Parathyroid adenoma (tissue), 2 donors: Measurements from ENCODE around the gene IL1RL2.

Source experiments
- H2AFZ ChIP-seq: fragments of 300-600 bp; sonication (generic); one replicate; pipeline ENCODE4 v1.7.0; 2017; ENCODE audit warnings: antibody characterized with exemption, mild to moderate bottlenecking
- H3K27ac ChIP-seq: fragments of 300-600 bp; sonication (generic); one replicate; pipeline ENCODE4 v1.7.0; 2017
- H3K27me3 ChIP-seq: fragments of 300-600 bp; sonication (generic); one replicate; pipeline ENCODE4 v1.7.0; 2017; ENCODE audit warnings: low read length; ENCODE audit not compliant: control insufficient read depth, insufficient read depth
- H3K36me3 ChIP-seq: fragments of 300-600 bp; sonication (generic); one replicate; pipeline ENCODE4 v1.7.0; 2017; ENCODE audit warnings: low read length; ENCODE audit not compliant: control insufficient read depth, insufficient read depth
- H3K4me1 ChIP-seq: fragments of 300-600 bp; sonication (generic); one replicate; pipeline ENCODE4 v1.7.0; 2017; ENCODE audit warnings: control low read depth
- H3K4me2 ChIP-seq: fragments of 300-600 bp; sonication (generic); one replicate; pipeline ENCODE4 v1.7.0; 2017; ENCODE audit warnings: low read length
- H3K4me3 ChIP-seq: fragments of 300-600 bp; sonication (generic); one replicate; pipeline ENCODE4 v1.7.0; 2017; ENCODE audit warnings: low read depth, low read length
- H3K79me2 ChIP-seq: fragments of 300-600 bp; sonication (generic); one replicate; pipeline ENCODE4 v1.7.0; 2017; ENCODE audit warnings: control low read depth
- H3K9ac ChIP-seq: fragments of 300-600 bp; sonication (generic); one replicate; pipeline ENCODE4 v1.7.0; 2017; ENCODE audit warnings: mild to moderate bottlenecking
- H3K9me3 ChIP-seq: fragments of 300-600 bp; sonication (generic); one replicate; pipeline ENCODE4 v1.7.0; 2017; ENCODE audit warnings: low read length; ENCODE audit not compliant: control insufficient read depth
- TF ChIP-seq, protein P1 (sequence below): fragments of 300-600 bp; sonication (generic); IDR thresholded peaks from one replicate; pipeline ENCODE4 v1.7.0; 2017; ENCODE audit warnings: antibody characterized with exemption, mild to moderate bottlenecking
- donor health status: primary hyperparathyroidism.

Gene IL1RL2

DNA sequence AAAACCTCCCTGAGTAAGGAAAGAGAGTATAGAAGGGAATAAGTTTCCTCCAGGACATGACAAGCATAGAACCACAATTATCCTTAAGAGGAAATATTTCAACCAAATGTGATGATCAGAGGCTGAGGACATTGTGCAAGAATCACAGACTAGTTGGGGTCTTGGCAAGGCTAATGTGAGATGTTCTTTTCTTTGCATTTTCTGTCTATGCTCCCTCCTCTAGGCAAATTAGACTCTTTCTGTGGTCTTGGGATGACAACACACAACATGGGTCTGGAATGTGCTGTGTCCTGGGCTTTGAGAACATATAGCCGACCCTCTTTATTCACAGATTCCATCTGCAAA lies 92.5 kb downstream of the IL1RL2 start:
- Histone ChIP-seq H2AFZ (no peak overlapping the region), H3K79me2 (no peaks in the 10 kb centered on the region), H3K4me1 (no peaks in the 10 kb centered on the region), H3K4me2 (no peak overlapping the region), H3K27ac (no peak overlapping the region), H3K27me3 (no peaks in the 10 kb centered on the region), H3K9ac (no peak overlapping the region), H3K36me3 (no peaks in the 10 kb centered on the region), H3K9me3 (no peaks in the 10 kb centered on the region), H3K4me3 (no peak overlapping the region)
- TF ChIP-seq, protein P1, sequence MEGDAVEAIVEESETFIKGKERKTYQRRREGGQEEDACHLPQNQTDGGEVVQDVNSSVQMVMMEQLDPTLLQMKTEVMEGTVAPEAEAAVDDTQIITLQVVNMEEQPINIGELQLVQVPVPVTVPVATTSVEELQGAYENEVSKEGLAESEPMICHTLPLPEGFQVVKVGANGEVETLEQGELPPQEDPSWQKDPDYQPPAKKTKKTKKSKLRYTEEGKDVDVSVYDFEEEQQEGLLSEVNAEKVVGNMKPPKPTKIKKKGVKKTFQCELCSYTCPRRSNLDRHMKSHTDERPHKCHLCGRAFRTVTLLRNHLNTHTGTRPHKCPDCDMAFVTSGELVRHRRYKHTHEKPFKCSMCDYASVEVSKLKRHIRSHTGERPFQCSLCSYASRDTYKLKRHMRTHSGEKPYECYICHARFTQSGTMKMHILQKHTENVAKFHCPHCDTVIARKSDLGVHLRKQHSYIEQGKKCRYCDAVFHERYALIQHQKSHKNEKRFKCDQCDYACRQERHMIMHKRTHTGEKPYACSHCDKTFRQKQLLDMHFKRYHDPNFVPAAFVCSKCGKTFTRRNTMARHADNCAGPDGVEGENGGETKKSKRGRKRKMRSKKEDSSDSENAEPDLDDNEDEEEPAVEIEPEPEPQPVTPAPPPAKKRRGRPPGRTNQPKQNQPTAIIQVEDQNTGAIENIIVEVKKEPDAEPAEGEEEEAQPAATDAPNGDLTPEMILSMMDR = no peak

DNA sequence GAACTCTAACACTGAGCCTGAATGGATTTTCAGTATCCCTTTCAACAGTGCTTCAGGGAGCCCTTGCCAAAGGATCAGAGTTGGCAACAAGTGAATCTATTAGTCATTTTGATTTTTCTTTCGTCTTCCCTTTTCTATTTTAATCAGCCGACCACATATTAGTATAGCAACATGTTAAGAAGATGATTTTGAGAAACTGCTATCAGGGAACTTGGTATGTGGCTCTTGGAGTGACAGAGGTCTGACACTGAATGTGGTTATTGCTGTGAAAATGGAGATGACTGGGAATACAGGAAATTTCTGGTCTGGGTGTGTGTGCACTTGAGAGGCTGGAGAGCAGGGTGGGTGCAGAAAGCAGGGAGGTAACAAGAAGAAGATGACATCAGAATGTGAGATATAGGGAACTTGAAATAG lies 95.9 kb downstream of the IL1RL2 start:
- Histone ChIP-seq H3K79me2 (no peaks in the 10 kb centered on the region), H3K27me3 (no peaks in the 10 kb centered on the region), H3K4me2 (no peak overlapping the region), H3K9ac (no peak overlapping the region), H3K4me1 (no peaks in the 10 kb centered on the region), H2AFZ (no peak overlapping the region), H3K9me3 (no peaks in the 10 kb centered on the region), H3K36me3 (no peaks in the 10 kb centered on the region), H3K27ac (no peak overlapping the region), H3K4me3 (no peak overlapping the region)
- TF ChIP-seq, protein P1 = no peak

DNA sequence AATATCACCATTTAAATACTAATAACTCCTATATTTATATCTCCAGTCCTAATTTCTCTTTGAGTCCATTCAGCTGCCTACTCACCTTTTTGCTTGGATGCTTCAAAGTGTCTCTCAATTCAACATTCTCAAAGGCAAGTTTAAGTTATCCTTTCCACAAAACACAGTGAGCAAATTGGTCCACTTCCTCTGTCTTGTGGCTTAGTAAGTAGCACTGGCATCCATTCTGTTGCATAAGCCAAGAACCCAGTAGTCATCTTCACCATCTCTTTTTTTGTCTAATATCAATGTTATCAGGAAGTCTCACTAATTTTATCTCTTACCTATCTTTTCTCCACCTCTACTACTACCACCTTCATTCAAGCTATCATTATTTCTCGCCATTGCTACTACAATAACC lies 97.2 kb downstream of the IL1RL2 start:
- Histone ChIP-seq H3K9ac (no peak overlapping the region), H3K4me1 (no peaks in the 10 kb centered on the region), H3K79me2 (no peaks in the 10 kb centered on the region), H3K9me3 (no peaks in the 10 kb centered on the region), H3K36me3 (no peaks in the 10 kb centered on the region), H3K27ac (no peak overlapping the region), H2AFZ (no peak overlapping the region), H3K27me3 (no peaks in the 10 kb centered on the region), H3K4me2 (no peak overlapping the region), H3K4me3 (no peak overlapping the region)
- TF ChIP-seq, protein P1 = no peak

DNA sequence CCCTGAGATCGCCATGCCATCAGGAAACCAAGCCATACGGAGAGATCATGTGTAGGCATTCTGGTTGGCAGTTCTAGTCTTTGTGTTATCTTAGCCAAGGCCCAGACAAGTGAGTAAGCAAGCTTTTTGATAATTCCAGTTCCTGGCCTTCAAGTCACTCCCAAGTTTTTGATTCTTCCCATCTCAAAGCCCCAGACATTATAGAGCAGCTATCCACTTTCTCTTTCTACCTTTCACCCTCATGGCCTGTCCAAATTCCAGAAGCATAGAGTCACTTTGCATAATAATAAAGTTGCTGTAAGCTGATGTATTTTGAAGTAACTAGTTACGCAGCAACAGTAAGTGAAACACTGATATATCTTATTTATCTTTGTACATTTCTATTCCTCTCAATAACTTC lies 97.8 kb downstream of the IL1RL2 start:
- Histone ChIP-seq H3K79me2 (no peaks in the 10 kb centered on the region), H2AFZ (no peak overlapping the region), H3K9ac (no peak overlapping the region), H3K9me3 (no peaks in the 10 kb centered on the region), H3K27ac (no peak overlapping the region), H3K4me3 (no peak overlapping the region), H3K27me3 (no peaks in the 10 kb centered on the region), H3K4me2 (no peak overlapping the region), H3K36me3 (no peaks in the 10 kb centered on the region), H3K4me1 (no peaks in the 10 kb centered on the region)
- TF ChIP-seq, protein P1 = no peak

DNA sequence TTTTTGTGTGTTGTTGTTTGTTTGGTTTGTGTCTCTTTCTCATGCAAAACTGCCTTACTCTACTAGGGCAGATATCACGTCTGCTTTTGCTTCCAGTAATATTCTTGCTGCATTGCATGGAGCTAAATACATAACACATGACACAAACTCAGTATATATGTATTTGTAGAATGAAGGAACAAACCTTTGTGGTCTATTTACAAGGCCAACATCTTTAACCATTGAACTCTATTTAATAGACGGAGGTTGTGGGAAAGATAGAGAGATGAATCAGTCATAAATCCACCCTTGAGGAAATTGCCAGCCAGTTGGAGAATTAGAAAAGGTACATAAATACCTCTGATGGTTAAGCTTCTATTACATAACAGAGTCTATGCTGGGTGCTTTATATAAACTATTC lies 98.5 kb downstream of the IL1RL2 start:
- TF ChIP-seq, protein P1 = no peak
- Histone ChIP-seq H3K9ac (no peak overlapping the region), H3K36me3 (no peaks in the 10 kb centered on the region), H2AFZ (no peak overlapping the region), H3K4me2 (no peak overlapping the region), H3K27ac (no peak overlapping the region), H3K4me3 (no peak overlapping the region), H3K79me2 (no peaks in the 10 kb centered on the region), H3K9me3 (no peaks in the 10 kb centered on the region), H3K4me1 (no peaks in the 10 kb centered on the region), H3K27me3 (no peaks in the 10 kb centered on the region)
